LNCaP clone FGC (cell line): ENCODE results near the gene CUBN.

Source experiments
- DNase-seq: peaks from one replicate; pipeline ENCODE4 v3.0.0-alpha.2; 2011; ENCODE audit warnings: low read depth
- H3K4me3 ChIP-seq: 2 replicates; pipeline ENCODE4 v1.5.1; 2011; ENCODE audit warnings: mild to moderate bottlenecking, low read depth, low read length, control low read depth
- TF ChIP-seq, protein P1 (sequence below): IDR thresholded peaks from 2 replicates; pipeline ENCODE4 v1.5.1; 2012; ENCODE audit warnings: mild to moderate bottlenecking; ENCODE audit not compliant: control insufficient read depth, insufficient read depth; ENCODE audit errors: extremely low read depth

Gene CUBN

DNA sequence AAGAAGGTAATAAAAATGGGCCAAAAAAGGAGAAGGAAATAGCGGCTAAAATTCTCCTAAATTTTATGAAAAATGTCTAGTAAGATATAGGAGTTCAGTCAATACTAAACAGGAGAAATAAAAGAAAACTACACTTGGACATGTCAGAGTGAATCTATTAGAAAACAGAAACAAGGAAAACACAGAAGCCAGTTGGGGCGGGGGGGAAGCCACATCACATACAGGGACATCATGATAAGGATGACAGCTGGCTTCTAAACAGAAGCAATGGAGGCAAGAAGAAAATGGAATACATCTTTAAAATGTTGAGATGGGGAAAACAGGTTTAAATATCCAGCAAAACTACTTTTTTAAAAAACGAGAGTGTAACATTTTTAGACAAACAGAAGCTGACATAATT, 77.8 kb downstream of the CUBN start:
- H3K4me3 ChIP-seq = no peak overlapping the region
- TF ChIP-seq, protein P1, sequence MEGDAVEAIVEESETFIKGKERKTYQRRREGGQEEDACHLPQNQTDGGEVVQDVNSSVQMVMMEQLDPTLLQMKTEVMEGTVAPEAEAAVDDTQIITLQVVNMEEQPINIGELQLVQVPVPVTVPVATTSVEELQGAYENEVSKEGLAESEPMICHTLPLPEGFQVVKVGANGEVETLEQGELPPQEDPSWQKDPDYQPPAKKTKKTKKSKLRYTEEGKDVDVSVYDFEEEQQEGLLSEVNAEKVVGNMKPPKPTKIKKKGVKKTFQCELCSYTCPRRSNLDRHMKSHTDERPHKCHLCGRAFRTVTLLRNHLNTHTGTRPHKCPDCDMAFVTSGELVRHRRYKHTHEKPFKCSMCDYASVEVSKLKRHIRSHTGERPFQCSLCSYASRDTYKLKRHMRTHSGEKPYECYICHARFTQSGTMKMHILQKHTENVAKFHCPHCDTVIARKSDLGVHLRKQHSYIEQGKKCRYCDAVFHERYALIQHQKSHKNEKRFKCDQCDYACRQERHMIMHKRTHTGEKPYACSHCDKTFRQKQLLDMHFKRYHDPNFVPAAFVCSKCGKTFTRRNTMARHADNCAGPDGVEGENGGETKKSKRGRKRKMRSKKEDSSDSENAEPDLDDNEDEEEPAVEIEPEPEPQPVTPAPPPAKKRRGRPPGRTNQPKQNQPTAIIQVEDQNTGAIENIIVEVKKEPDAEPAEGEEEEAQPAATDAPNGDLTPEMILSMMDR = no peak
- no peak for DNase-seq

- no peak for DNase-seq
- H3K4me3 ChIP-seq = no peak overlapping the region
- TF ChIP-seq, protein P1 = no peak
Measured at GRCh38 chr10:17049195-17049594, 80.4 kb downstream of the CUBN start.

DNA sequence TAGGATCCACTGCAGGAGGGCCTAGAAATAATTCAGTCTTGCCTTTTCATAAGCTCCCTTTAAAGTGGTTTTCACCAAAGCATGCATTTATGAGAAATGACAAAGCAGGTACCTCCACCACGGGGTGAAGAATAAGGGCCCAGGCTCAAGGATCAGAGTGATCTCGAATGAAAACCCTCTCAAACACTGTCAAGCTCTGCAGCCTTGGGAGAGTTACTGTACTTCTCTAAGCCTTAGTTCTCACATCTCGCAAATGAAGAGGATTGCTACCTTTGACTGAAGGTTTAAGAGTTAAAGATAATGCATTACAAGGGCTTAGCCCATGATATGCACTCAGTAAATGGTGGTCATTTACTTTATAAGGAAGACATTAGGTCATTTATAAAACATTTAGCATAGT, 81.7 kb downstream of the CUBN start:
- no peak for DNase-seq
- TF ChIP-seq, protein P1 = no peak
- H3K4me3 ChIP-seq = no peak overlapping the region

DNA sequence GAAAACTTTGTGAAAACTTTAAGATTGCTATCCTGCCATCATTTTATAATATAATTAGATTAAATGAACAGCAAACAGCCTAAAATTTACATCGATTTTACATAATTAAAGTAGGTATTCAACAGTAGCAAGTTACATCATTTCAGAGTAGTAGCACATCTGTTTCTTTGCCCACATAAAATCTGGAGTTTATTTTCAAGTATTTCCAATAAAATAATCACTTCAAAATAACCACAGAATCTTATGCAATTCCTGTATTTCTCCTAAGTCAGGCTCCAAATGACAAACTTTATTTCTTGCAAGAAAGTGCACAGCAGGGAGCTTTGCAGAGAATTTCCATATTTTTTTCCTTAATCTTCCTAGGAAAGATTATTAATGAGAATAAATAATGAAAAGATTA, 82.6 kb downstream of the CUBN start:
- no peak overlapping the region for H3K4me3 ChIP-seq
- TF ChIP-seq, protein P1 = no peak
- no peak for DNase-seq

DNA sequence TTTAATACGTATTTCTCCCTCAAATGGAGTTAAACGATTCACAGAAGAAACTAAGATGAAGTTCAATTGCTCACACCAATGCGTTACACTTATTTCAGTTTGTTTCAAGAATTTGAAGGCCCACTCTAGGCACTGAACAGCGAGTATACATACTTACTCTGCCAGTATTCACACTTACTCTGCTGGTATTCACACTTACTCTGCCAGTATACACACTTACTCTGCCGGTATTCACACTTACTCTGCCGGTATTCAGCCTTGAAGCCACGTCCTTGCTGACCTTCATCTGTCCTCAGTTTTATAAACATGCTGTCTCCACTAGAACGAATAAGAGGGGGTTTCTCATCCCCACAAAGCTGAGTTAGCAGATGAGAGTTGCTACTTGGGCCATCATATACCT, 86.0 kb downstream of the CUBN start:
- TF ChIP-seq, protein P1 = no peak
- H3K4me3 ChIP-seq = no peak overlapping the region
- DNase-seq = no peak

DNA sequence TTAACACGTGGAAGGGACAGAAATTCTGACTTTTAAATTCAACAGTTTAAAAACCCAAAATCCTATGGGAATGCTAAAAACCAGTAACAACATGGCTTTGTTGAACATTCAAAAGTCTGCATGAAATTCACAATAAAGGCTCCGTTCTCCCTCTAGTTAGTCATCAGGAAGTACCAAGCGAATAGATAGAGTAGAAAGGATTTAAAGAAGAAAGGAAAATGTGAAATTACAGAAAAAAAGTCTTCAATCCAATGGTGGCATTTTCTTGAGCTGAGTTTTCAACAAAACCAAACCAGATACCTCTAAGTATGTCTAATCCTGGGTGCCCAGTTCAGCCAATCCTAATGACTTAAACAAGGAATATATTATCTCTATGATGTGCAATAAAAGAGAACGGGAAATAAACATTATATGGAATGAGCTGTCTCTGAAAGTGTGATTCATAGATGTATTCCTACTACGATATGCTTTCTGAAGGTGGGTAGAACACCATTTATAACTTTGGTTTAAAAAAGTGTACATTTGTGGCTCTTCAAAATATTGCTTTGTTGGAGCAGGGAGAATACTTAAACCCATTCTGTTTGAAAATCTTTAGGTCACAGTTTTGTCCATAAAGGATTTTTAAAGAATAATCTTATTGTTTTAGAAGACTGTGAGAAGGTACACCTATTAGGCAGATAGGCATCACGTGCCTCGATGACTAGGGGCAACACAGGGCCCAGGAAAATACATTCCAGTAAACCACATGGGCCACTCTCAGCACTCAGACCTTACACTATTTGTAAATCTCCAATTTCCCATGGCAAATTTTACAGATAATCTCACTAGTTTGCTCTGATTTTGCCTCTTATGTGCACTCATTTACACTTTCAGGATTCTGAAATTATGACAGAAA, 87.7 kb downstream of the CUBN start:
- H3K4me3 ChIP-seq = no peak overlapping the region
- TF ChIP-seq, protein P1 = no peak
- DNase-seq = no peak

DNA sequence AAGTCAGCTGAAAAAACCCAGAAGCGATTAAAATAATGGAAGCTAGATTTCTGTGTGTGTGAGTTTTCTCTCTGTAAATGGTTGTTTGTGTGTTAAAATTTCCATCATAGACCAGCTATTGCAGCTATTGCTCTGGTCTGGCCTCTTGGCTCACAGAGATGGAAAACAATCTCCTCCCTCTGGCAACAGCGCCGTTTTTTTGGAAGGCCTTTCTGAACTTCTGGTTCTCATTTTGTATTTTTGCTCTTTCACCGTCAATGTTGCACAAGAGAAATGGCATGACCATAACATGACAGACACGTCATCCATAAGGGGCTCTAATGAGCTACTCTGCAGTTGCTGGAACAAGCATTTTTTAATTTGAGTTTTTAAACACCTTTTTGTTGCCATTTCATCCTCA, 91.0 kb downstream of the CUBN start:
- H3K4me3 ChIP-seq = no peak overlapping the region
- DNase-seq = no peak
- TF ChIP-seq, protein P1 = no peak
